Caco-2 (cell line): ENCODE results near the gene PODXL2. TPM values are rescaled to one million over a fixed set of nuclear protein-coding genes. Genes with fewer than 3 reads are reported as not detected.
A peak's percentile ranks its signal among the peaks of the same experiment; 100 is the strongest.

Source experiments
- BruUV-seq: library from RNA; stranded (reverse); fragments of 400-500 nt; replicated peaks from 2 replicates; lab custom pipeline; 2021; lab: Mats Ljungman, UMichigan
- CTCF ChIA-PET: fragments of 300-600 bp; sonication (Branson Sonifier 250); formaldehyde crosslinking; loops from one replicate; lab custom pipeline; 2022; ENCODE audit warnings: antibody characterized with exemption; lab: Charles Lee
- POLR2A ChIA-PET: fragments of 300-600 bp; sonication (Branson Sonifier 250); formaldehyde crosslinking; loops from one replicate; lab custom pipeline; 2022; ENCODE audit warnings: antibody characterized with exemption; lab: Charles Lee
- DNase-seq, 2 experiments: peaks; one replicate each; pipeline versions ENCODE4 v3.0.0 to v3.0.0-alpha.2; 2020 to 2022
- H3K27me3 ChIP-seq: replicated peaks from 2 replicates; pipeline ENCODE4 v1.6.0; 2011; ENCODE audit warnings: low read length; ENCODE audit not compliant: control insufficient read depth, insufficient read depth
- H3K36me3 ChIP-seq: 2 replicates; pipeline ENCODE4 v1.5.1; 2011; ENCODE audit warnings: low read length; ENCODE audit not compliant: control insufficient read depth, insufficient read depth
- H3K4me1 ChIP-seq: fragments of 250-450 bp; sonication (Bioruptor Pico); 2 replicates; pipeline ENCODE4 v1.5.1; 2020; ENCODE audit warnings: mild to moderate bottlenecking
- H3K4me3 ChIP-seq: 2 replicates; pipeline ENCODE4 v1.5.1; 2011; ENCODE audit warnings: low read depth, mild to moderate bottlenecking, control low read depth, low read length
- H3K9me3 ChIP-seq: fragments of 250-450 bp; sonication (Bioruptor Pico); 2 replicates; pipeline ENCODE4 v1.5.1; 2020; ENCODE audit warnings: mild to moderate bottlenecking, moderate library complexity
- H3K27ac Mint-ChIP-seq: one replicate; pipeline ENCODE4 v1.8.0; 2022; ENCODE audit warnings: mixed read lengths; ENCODE audit not compliant: unreplicated experiment
- H3K27me3 Mint-ChIP-seq: one replicate; pipeline ENCODE4 v1.8.0; 2022; ENCODE audit warnings: mixed read lengths; ENCODE audit not compliant: insufficient read depth, unreplicated experiment
- H3K36me3 Mint-ChIP-seq: one replicate; pipeline ENCODE4 v1.8.0; 2022; ENCODE audit warnings: mild to moderate bottlenecking, mixed read lengths; ENCODE audit not compliant: insufficient read depth, unreplicated experiment
- H3K4me1 Mint-ChIP-seq: one replicate; pipeline ENCODE4 v1.8.0; 2022; ENCODE audit warnings: low read depth, mixed read lengths; ENCODE audit not compliant: unreplicated experiment
- H3K4me3 Mint-ChIP-seq: one replicate; pipeline ENCODE4 v1.8.0; 2022; ENCODE audit warnings: mild to moderate bottlenecking, moderate library complexity, mixed read lengths; ENCODE audit not compliant: unreplicated experiment
- H3K9me3 Mint-ChIP-seq: one replicate; pipeline ENCODE4 v1.8.0; 2022; ENCODE audit warnings: mixed read lengths; ENCODE audit not compliant: unreplicated experiment
- intact Hi-C: fragments of 100-400 bp; cut with micrococcal nuclease; formaldehyde crosslinking; loops from one replicate; pipeline ENCODE4 v1.10.0; 2022; ENCODE audit not compliant: unreplicated experiment
- total RNA-seq: library from RNA; stranded (reverse); gene quantifications from 2 replicates; pipeline ENCODE4 v1.2.3, GENCODE V29; 2022
- TF ChIP-seq, protein P1 (sequence below), 2 experiments: fragments of 200-600 bp in 1 of 2; IDR thresholded peaks; 1 replicate in 1 of 2; 2 replicates in 1 of 2; pipeline versions ENCODE4 v1.5.1 to v1.8.0; 2011 to 2022; ENCODE audit warnings: antibody characterized with exemption in 1 of 2, control low read depth in 1 of 2, inconsistent platforms in 1 of 2, low read depth in 1 of 2, low read length in 1 of 2, mild to moderate bottlenecking in 1 of 2, moderate library complexity in 1 of 2; ENCODE audit not compliant: insufficient read depth in 1 of 2, severe bottlenecking in 1 of 2, unreplicated experiment in 1 of 2

Gene PODXL2
- total RNA-seq, 1 experiment from 2014 or later: 39.1 TPM

DNA sequence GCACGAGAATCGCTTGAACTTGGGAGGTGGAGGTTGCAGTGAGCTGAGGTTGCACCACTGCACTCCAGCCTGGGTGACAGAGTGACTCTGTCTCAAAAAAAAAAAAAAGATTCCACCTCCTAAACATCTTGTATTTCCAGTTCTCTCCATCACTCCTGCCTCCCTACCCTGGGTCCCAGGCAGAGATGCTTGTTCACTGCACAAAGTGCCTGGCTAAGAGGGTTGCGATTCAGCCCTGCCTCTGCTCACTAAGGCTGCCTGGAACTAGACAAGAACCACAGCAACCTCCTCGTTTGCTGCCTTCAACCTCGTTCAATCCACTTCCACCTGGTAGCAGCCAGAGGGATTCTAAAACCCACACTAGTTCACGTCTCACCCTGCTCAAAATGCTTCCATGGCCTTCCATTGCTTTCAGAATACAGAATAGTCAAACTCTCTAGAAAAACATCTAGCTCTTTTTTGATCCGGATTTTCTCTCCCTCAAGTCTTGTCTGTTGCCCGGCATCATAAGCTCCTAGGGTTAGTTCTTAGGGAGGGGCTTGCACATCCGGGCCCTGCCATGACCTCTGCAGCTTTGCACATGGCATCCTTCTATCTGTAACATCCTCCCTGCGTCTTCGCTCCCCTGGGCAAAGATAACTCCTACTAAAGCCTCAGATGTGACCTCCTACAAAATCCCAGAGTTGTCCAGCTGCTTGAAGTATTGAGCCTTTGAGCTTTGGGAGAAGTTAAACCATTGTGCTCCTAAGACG is 31.8 kb upstream of the PODXL2 start:
- Mint-ChIP-seq H3K9me3 (no peaks in the 10 kb centered on the region), H3K27me3 (no peaks in the 10 kb centered on the region), H3K36me3 (peaks cover 49% of the 10 kb centered on the region), H3K4me1 (peaks cover 22% of the 10 kb centered on the region), H3K27ac (peak overlapping the region; percentile 93), H3K4me3 (peak overlapping the region; percentile 79)
- peak overlapping the region; percentile 0; the same call in 1 of the 2 replicates for H3K4me3 ChIP-seq
- H3K9me3 ChIP-seq: no peaks in the 10 kb centered on the region
- H3K4me1 ChIP-seq: no peaks in the 10 kb centered on the region
- intact Hi-C loops: loop anchor here (10.0 kb wide), 1 partner anchor 78 kb away; the partner anchor contains the start of gene ABTB1
- no peaks in the 10 kb centered on the region for H3K36me3 ChIP-seq
- TF ChIP-seq, protein P1, sequence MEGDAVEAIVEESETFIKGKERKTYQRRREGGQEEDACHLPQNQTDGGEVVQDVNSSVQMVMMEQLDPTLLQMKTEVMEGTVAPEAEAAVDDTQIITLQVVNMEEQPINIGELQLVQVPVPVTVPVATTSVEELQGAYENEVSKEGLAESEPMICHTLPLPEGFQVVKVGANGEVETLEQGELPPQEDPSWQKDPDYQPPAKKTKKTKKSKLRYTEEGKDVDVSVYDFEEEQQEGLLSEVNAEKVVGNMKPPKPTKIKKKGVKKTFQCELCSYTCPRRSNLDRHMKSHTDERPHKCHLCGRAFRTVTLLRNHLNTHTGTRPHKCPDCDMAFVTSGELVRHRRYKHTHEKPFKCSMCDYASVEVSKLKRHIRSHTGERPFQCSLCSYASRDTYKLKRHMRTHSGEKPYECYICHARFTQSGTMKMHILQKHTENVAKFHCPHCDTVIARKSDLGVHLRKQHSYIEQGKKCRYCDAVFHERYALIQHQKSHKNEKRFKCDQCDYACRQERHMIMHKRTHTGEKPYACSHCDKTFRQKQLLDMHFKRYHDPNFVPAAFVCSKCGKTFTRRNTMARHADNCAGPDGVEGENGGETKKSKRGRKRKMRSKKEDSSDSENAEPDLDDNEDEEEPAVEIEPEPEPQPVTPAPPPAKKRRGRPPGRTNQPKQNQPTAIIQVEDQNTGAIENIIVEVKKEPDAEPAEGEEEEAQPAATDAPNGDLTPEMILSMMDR (IDR thresholded peaks at IDR 0.05; ENCODE audit: insufficient read depth in 1 of 2, low read depth in 1 of 2, low read length in 1 of 2, severe bottlenecking in 1 of 2, unreplicated experiment in 1 of 2): no peak
- ChIA-PET POLR2A (interaction anchor here (0.6 to 1.5 kb wide), 5 partner anchors 8 to 232 kb away, joined by 3 to 11 read pairs (median 6); no protein-coding TSS in a partner anchor), CTCF (interaction anchor here (2.5 kb wide), 1 partner anchor 22 kb away, joined by 28 read pairs; no protein-coding TSS in a partner anchor)
- DNase-seq: no peak
- TSS peak; percentile 72 for BruUV-seq
- no peaks in the 10 kb centered on the region for H3K27me3 ChIP-seq

DNA sequence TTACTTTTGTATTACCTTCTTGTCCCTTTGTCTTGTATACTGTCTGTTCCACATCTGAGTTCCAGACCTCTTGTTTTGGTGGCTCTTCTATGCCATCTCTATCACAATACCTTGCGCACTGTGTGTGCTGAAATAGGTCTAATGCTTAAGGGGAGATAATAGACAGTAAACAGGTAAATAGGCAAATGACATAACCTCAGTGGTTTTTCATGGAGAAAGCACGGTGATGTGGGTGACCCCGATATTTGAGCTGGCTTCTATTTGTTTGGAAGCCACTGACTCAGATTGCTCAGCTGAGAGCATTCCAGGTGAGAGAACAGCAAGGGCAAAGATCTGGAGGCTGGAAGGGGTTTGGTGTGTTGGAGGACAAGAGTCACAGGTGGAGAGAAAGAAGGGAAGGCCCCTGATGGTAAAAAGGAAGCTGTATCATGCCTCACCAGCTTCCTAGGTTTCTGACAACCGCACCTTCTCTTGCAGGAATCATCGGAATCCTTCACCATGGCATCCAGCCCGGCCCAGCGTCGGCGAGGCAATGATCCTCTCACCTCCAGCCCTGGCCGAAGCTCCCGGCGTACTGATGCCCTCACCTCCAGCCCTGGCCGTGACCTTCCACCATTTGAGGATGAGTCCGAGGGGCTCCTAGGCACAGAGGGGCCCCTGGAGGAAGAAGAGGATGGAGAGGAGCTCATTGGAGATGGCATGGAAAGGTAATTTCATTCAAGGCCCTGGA is 30.0 kb upstream of the PODXL2 start:
- Mint-ChIP-seq H3K4me3 (peak overlapping the region; percentile 79), H3K36me3 (peaks cover 65% of the 10 kb centered on the region)

More for the DNA sequence above, 30.0 kb upstream of the PODXL2 start:
- peaks cover 22% of the 10 kb centered on the region for H3K4me1 Mint-ChIP-seq
- DNase-seq: no peak
- TF ChIP-seq, protein P1 (IDR thresholded peaks at IDR 0.05; ENCODE audit: insufficient read depth in 1 of 2, low read depth in 1 of 2, low read length in 1 of 2, severe bottlenecking in 1 of 2, unreplicated experiment in 1 of 2): no peak
- H3K27me3 Mint-ChIP-seq: no peaks in the 10 kb centered on the region
- POLR2A ChIA-PET: interaction anchor here (1.5 kb wide), 1 partner anchor 10 kb away, joined by 6 read pairs; no protein-coding TSS in a partner anchor
- Histone ChIP-seq H3K4me3 (peak overlapping the region; percentile 47), H3K9me3 (no peaks in the 10 kb centered on the region), H3K27me3 (no peaks in the 10 kb centered on the region), H3K36me3 (no peaks in the 10 kb centered on the region), H3K4me1 (no peaks in the 10 kb centered on the region)
- CTCF ChIA-PET: interaction anchor here (0.7 to 2.5 kb wide), 2 partner anchors 24 to 36 kb away, joined by 6 to 28 read pairs; no protein-coding TSS in a partner anchor
- H3K9me3 Mint-ChIP-seq: no peaks in the 10 kb centered on the region
- H3K27ac Mint-ChIP-seq: peak overlapping the region; percentile 93
- BruUV-seq: no TSS peak
- intact Hi-C loops: loop anchor here (10.0 kb wide), 1 partner anchor 76 kb away; the partner anchor contains the start of gene ABTB1
